Measurements from ENCODE around the gene RAB24. TPM values are rescaled to one million over a fixed set of nuclear protein-coding genes. Genes with fewer than 3 reads are reported as not detected.
A peak's percentile ranks its signal among the peaks of the same experiment; 100 is the strongest.
"Not testable (repeated sequence)": the region's sequence is repeated elsewhere in the genome, so short reads cannot be mapped to it uniquely, and the experiment has no call there.

Gene RAB24
- total RNA-seq: 10 to 100 TPM; 23.3 TPM
- polyA plus RNA-seq: 10 to 100 TPM; 20.8 to 26.9 (median 26.1) TPM
- total RNA-seq: 1.3 to 4.9 (median 2.7) reads per million in 6 experiments

GRCh38 chr5:177303121-177303924 lies at the start of gene RAB24, which contains the start of gene PRELID1:
TSS of gene RAB24 (minus strand) at chr5:177303719. CDS start at chr5:177303288, 431 bp downstream.
TSS of gene PRELID1 (plus strand) at chr5:177303799. CDS start at chr5:177303986, 187 bp downstream.
- Mint-ChIP-seq H3K9me3 (no peaks in the 10 kb centered on the region), H3K36me3 (peaks cover 0 to 25% (median 7%) of the 10 kb centered on the region in 3 donors), H3K4me1 (peaks cover 34 to 77% (median 74%) of the 10 kb centered on the region in 4 donors), H3K4me3 (peak within 1 kb of the TSS; percentile 86 to 96 (median 92)), H3K27ac (peak within 1 kb of the TSS; percentile 80 to 99 (median 92)), H3K27me3 (no peaks in the 10 kb centered on the region)
- POLR2A ChIA-PET: interaction anchor here (0.6 to 4.0 kb wide), 8 partner anchors 9 to 175 kb away, joined by 3 to 14 read pairs (median 3); partner anchors contain the start of genes LMAN2 and MXD3
- peak; percentile 67 to 72 for ATAC-seq
- peak; percentile 81 to 90 (median 87) for DNase-seq

- DNase-seq: no peak
- peak overlapping the region in 3 of 10 donors; percentile 18 to 77 (median 59) for H3K27ac Mint-ChIP-seq
- POLR2A ChIA-PET: interaction anchor here (0.7 to 12.6 kb wide), 5 partner anchors 16 to 64 kb away, joined by 4 to 247 read pairs (median 7); partner anchors contain the start of genes PRELID1 and RAB24
- no peak for ATAC-seq
- no peaks in the 10 kb centered on the region for H3K27me3 Mint-ChIP-seq
- peaks cover 0 to 2% (median 0%) of the 10 kb centered on the region in 9 donors for H3K9me3 Mint-ChIP-seq
- peaks cover 0 to 16% (median 1%) of the 10 kb centered on the region in 3 donors for H3K36me3 Mint-ChIP-seq
- H3K4me1 Mint-ChIP-seq: peaks cover 29 to 71% (median 71%) of the 10 kb centered on the region in 4 donors
- peak overlapping the region in 5 of 10 donors; percentile 36 to 50 (median 41) for H3K4me3 Mint-ChIP-seq
These were observed 49.6 kb upstream of the RAB24 start for GRCh38 chr5:177353093-177353492.

- Mint-ChIP-seq H3K4me3 (peak within 1 kb of the TSS; percentile 95 to 100 (median 98)), H3K4me1 (peaks cover 23 to 74% (median 70%) of the 10 kb centered on the region in 4 donors)
- ATAC-seq: peak; percentile 98
These were observed 48.1 kb upstream of the RAB24 start, which contains the start of gene LMAN2 for GRCh38 chr5:177351392-177352329. TSS of gene LMAN2 (minus strand) at chr5:177351668. CDS start at chr5:177351647, 21 bp downstream.

DNA sequence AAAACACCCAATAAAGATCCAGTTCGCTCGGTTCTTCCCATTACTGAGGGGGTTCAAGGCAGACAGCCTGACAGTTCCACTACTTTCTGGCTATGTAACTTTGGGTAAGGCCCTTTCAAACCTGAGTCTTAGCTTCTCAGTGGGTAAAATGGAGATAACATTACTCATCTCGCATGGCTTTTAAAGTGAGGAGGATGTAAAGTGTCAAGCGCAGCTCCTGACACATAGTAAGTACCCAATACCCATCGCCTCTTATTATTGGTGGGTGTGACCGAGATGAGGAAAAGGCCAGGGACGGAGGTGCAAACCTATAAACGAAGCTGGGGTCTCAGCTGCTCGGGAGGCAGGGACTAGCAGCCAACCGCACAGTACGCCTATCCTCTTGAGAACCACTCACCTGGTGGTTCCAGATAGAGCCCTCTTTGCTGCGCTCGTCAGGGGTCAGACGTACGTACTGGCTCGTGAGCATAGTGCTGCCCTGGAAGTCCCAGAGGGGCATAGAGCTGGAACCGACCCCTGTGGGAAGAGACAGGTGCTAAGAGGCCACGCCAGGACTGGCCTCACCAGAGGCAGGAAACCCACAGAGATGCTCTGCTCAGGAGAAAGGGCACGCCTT lies 47.4 kb upstream of the RAB24 start:
- Mint-ChIP-seq H3K9me3 (peaks cover 0 to 2% (median 0%) of the 10 kb centered on the region in 9 donors), H3K4me3 (peak overlapping the region; percentile 95 to 100 (median 98)), H3K36me3 (peaks cover 0 to 34% (median 4%) of the 10 kb centered on the region in 3 donors), H3K4me1 (peaks cover 22 to 74% (median 66%) of the 10 kb centered on the region in 4 donors), H3K27ac (peak overlapping the region; percentile 97 to 100 (median 100)), H3K27me3 (no peaks in the 10 kb centered on the region)
- DNase-seq: no peak
- no peak for ATAC-seq
- POLR2A ChIA-PET: interaction anchor here (0.8 to 12.6 kb wide), 17 partner anchors 10 to 147 kb away, joined by 3 to 247 read pairs (median 7); partner anchors contain the start of genes GRK6, PDLIM7, PRELID1 and RAB24

More at GRCh38 chr5:177351392-177352329, 48.1 kb upstream of the RAB24 start, which contains the start of gene LMAN2:
- Mint-ChIP-seq H3K27ac (peak within 1 kb of the TSS; percentile 97 to 100 (median 100)), H3K9me3 (peaks cover 0 to 2% (median 0%) of the 10 kb centered on the region in 9 donors), H3K27me3 (no peaks in the 10 kb centered on the region), H3K36me3 (peaks cover 0 to 26% (median 4%) of the 10 kb centered on the region in 3 donors)
- DNase-seq: peak; percentile 76 to 96 (median 91)
- POLR2A ChIA-PET: interaction anchor here (0.6 to 12.6 kb wide), 21 partner anchors 9 to 146 kb away, joined by 3 to 247 read pairs (median 5); partner anchors contain the start of genes GRK6, PDLIM7, PRELID1 and RAB24

DNA sequence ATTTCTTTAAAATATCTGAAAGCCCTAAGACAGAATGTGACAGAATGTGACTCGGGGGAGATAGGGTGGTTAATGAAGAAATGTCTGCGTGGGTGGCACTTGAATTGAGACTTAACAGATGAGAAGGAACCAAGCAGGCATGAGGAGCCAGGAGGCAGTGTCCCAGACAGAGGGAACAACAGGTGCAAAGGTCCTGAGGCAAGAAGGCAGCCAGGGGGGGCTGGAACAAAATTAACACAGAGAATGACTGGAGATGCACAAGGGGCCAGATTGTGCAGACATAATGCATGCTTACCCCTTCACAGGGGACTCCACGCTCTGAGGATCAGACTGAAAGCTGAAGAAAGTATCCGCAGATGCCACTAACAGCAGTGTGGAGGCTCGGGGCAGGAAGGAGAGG lies 46.2 kb upstream of the RAB24 start:
- Mint-ChIP-seq H3K36me3 (peaks cover 0 to 41% (median 3%) of the 10 kb centered on the region in 3 donors), H3K27ac (peak overlapping the region in 9 of 10 donors; percentile 5 to 99 (median 60))
- POLR2A ChIA-PET: interaction anchor here (0.8 to 1.5 kb wide), 2 partner anchors 11 to 14 kb away, joined by 3 to 4 read pairs; no protein-coding TSS in a partner anchor

DNA sequence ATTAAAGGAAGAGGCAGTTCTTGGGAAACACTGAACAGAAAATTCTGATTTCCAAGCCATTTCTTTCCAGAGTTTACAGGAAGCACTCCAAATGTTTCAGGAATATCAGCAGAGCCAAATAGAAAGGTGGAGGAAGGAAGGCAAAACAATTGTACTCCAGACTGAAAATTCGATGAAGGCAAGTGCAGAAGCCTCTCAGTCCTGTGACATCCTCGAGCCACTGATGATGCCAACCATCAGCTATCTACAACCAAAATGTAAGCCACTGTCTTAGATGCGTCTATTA lies 45.8 kb upstream of the RAB24 start:
- POLR2A ChIA-PET: interaction anchor here (0.7 to 0.8 kb wide), 2 partner anchors 14 to 54 kb away, joined by 3 to 4 read pairs; no protein-coding TSS in a partner anchor
- Mint-ChIP-seq H3K9me3 (no peaks in the 10 kb centered on the region), H3K36me3 (peaks cover 0 to 46% (median 3%) of the 10 kb centered on the region in 3 donors), H3K4me1 (peaks cover 17 to 64% (median 53%) of the 10 kb centered on the region in 4 donors), H3K27ac (peak overlapping the region in 7 of 10 donors; percentile 34 to 99 (median 72)), H3K27me3 (no peaks in the 10 kb centered on the region), H3K4me3 (peak overlapping the region in 9 of 10 donors; percentile 79 to 100 (median 97))
- no peak for ATAC-seq
- no peak for DNase-seq

More for the DNA sequence above, 46.2 kb upstream of the RAB24 start:
- Mint-ChIP-seq H3K4me3 (peak overlapping the region; percentile 79 to 100 (median 97)), H3K4me1 (peaks cover 21 to 67% (median 57%) of the 10 kb centered on the region in 4 donors), H3K9me3 (no peaks in the 10 kb centered on the region), H3K27me3 (no peaks in the 10 kb centered on the region)
- no peak for DNase-seq
- ATAC-seq: no peak

- Mint-ChIP-seq H3K4me3 (peak overlapping the region in 5 of 10 donors; percentile 1 to 26 (median 15)), H3K36me3 (peaks cover 0 to 54% (median 3%) of the 10 kb centered on the region in 3 donors), H3K4me1 (peaks cover 19 to 64% (median 56%) of the 10 kb centered on the region in 4 donors), H3K27me3 (no peaks in the 10 kb centered on the region), H3K27ac (peak overlapping the region in 2 of 10 donors; percentile 10 to 13), H3K9me3 (no peaks in the 10 kb centered on the region)
- DNase-seq (no peak), ATAC-seq (no peak)
- POLR2A ChIA-PET: no interaction called here
These were observed 44.2 kb upstream of the RAB24 start for GRCh38 chr5:177347699-177348098.

GRCh38 chr5:177346820-177347219 lies 43.3 kb upstream of the RAB24 start:
- Mint-ChIP-seq H3K36me3 (peaks cover 0 to 60% (median 3%) of the 10 kb centered on the region in 3 donors), H3K27ac (peak overlapping the region in 4 of 10 donors; percentile 20 to 69 (median 46))
- no peak for ATAC-seq

GRCh38 chr5:177344891-177345290 lies 41.4 kb upstream of the RAB24 start:
- Mint-ChIP-seq H3K4me3 (no peak overlapping the region), H3K9me3 (peaks cover 0 to 2% (median 0%) of the 10 kb centered on the region in 9 donors), H3K4me1 (peaks cover 18 to 58% (median 37%) of the 10 kb centered on the region in 4 donors), H3K27me3 (no peaks in the 10 kb centered on the region), H3K36me3 (peaks cover 3 to 77% (median 12%) of the 10 kb centered on the region in 3 donors), H3K27ac (peak overlapping the region in 1 of 10 donors; percentile 83)
- ATAC-seq: no peak
- POLR2A ChIA-PET: no interaction called here
- no peak for DNase-seq

More at GRCh38 chr5:177346820-177347219, 43.3 kb upstream of the RAB24 start:
- Mint-ChIP-seq H3K9me3 (no peaks in the 10 kb centered on the region), H3K27me3 (no peaks in the 10 kb centered on the region), H3K4me1 (peaks cover 18 to 64% (median 51%) of the 10 kb centered on the region in 4 donors), H3K4me3 (peak overlapping the region in 3 of 10 donors; percentile 18 to 39 (median 34))
- POLR2A ChIA-PET: no interaction called here
- DNase-seq: no peak

DNA sequence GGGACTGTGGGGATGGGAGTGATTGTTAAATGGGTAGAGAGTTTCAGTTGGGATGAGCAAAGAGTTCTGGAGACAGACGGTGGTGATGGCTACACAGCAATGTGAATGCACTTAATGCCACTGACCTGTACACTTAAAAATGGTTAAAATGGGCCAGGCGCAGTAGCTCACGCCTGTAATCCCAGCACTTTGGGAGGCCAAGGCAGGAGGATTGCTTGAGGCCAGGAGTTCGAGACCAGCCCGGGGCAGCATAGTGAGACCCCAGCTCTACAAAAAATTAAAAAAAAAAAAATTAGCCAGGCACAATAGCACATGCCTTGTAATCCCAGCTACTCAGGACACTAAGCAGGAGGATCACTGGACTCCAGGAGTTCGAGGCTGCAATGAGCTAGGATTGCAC lies 40.3 kb upstream of the RAB24 start:
- peaks cover 10 to 56% (median 35%) of the 10 kb centered on the region in 4 donors for H3K4me1 Mint-ChIP-seq
- ATAC-seq: no peak
- H3K4me3 Mint-ChIP-seq: peak overlapping the region in 2 of 10 donors; percentile 12 to 36
- peaks cover 0 to 4% (median 0%) of the 10 kb centered on the region in 9 donors for H3K9me3 Mint-ChIP-seq
- no peaks in the 10 kb centered on the region for H3K27me3 Mint-ChIP-seq
- no peak overlapping the region for H3K27ac Mint-ChIP-seq
- no peak for DNase-seq
- peaks cover 6 to 77% (median 17%) of the 10 kb centered on the region in 3 donors for H3K36me3 Mint-ChIP-seq
- POLR2A ChIA-PET: interaction anchor here (0.7 kb wide), 1 partner anchor 165 kb away, joined by 8 read pairs; no protein-coding TSS in a partner anchor

DNA sequence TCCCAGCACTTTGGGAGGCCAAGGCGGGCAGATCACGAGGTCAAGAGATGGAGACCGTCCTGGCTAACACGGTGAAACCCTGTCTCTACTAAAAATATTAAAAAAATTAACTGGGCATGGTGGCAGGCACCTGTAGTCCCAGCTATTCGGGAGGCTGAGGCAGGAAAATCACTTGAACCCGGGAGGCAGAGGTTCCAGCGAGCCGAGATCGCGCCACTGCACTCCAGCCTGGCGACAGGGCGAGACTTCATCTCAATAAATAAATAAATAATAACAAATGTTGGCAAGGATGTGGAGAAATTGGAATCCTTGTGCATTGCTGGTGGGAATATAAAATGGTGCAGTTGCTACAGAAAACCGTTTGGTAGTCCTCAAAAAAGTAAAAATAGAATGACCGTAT lies 39.5 kb upstream of the RAB24 start:
- POLR2A ChIA-PET, DNase-seq, ATAC-seq, H3K27me3 Mint-ChIP-seq, H3K27ac Mint-ChIP-seq, H3K9me3 Mint-ChIP-seq, H3K4me3 Mint-ChIP-seq: not testable (repeated sequence)
- peaks cover 6 to 76% (median 17%) of the 10 kb centered on the region in 3 donors for H3K36me3 Mint-ChIP-seq
- peaks cover 10 to 55% (median 36%) of the 10 kb centered on the region in 4 donors for H3K4me1 Mint-ChIP-seq
